ENCODE results near the gene TMEM266.

Gene TMEM266

DNA sequence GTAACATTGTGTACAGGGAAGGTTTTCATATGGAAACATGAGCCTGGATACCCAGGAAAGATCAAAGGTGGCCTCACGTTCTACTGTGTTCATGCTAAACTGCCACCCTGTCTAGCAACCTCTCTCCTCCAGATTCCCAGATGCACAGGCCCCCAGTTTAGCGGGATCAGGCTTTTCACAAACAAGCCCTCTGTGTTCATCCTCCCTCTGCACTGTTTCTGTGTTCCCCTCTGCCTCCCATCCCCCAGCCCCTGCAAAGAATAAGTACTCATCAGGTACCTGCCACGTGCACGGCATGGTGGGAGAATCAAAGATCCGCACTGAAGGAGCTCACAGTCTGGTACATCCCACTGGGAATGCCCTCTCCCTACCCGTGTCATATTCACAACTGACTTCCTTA lies 46.1 kb downstream of the TMEM266 start:
- no peak for TF ChIP-seq EZH2 (optimal IDR thresholded peaks at IDR 0.05; ENCODE audit: low read depth, low read length)
- TF ChIP-seq, protein P1, sequence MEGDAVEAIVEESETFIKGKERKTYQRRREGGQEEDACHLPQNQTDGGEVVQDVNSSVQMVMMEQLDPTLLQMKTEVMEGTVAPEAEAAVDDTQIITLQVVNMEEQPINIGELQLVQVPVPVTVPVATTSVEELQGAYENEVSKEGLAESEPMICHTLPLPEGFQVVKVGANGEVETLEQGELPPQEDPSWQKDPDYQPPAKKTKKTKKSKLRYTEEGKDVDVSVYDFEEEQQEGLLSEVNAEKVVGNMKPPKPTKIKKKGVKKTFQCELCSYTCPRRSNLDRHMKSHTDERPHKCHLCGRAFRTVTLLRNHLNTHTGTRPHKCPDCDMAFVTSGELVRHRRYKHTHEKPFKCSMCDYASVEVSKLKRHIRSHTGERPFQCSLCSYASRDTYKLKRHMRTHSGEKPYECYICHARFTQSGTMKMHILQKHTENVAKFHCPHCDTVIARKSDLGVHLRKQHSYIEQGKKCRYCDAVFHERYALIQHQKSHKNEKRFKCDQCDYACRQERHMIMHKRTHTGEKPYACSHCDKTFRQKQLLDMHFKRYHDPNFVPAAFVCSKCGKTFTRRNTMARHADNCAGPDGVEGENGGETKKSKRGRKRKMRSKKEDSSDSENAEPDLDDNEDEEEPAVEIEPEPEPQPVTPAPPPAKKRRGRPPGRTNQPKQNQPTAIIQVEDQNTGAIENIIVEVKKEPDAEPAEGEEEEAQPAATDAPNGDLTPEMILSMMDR (IDR thresholded peaks at IDR 0.05; ENCODE audit: low read length), result no peak
- no peak for TF ChIP-seq EZH2phosphoT487 (IDR thresholded peaks at IDR 0.05; ENCODE audit: low read length)
- no peaks in the 10 kb centered on the region for H3K4me1 ChIP-seq (ENCODE audit: low read length)
- no peak for DNase-seq
- H3K4me3 ChIP-seq (ENCODE audit: low read length), result no peak overlapping the region
- H2AFZ ChIP-seq (ENCODE audit: low read length), result no peak overlapping the region
- no peaks in the 10 kb centered on the region for H3K36me3 ChIP-seq (replicated peaks; ENCODE audit: insufficient read depth, low read length)
- H3K4me2 ChIP-seq (ENCODE audit: low read depth, low read length), result no peak overlapping the region
- H3K79me2 ChIP-seq (ENCODE audit: low read length), result no peaks in the 10 kb centered on the region
- no peaks in the 10 kb centered on the region for H3K9me2 ChIP-seq (replicated peaks; ENCODE audit: insufficient read depth, low read length)
- H3F3A ChIP-seq (ENCODE audit: insufficient read depth, low read length), result no peaks in the 10 kb centered on the region
- no peak overlapping the region for H3K9ac ChIP-seq (ENCODE audit: low read length)
- H4K20me1 ChIP-seq (ENCODE audit: insufficient read depth, low read length), result no peaks in the 10 kb centered on the region
- no peaks in the 10 kb centered on the region for H3K27me3 ChIP-seq (replicated peaks; ENCODE audit: insufficient read depth, low read length)
- H3K9me3 ChIP-seq (replicated peaks; ENCODE audit: insufficient read depth, low read length), result no peaks in the 10 kb centered on the region
- H3K27ac ChIP-seq (ENCODE audit: low read length), result no peak overlapping the region

DNA sequence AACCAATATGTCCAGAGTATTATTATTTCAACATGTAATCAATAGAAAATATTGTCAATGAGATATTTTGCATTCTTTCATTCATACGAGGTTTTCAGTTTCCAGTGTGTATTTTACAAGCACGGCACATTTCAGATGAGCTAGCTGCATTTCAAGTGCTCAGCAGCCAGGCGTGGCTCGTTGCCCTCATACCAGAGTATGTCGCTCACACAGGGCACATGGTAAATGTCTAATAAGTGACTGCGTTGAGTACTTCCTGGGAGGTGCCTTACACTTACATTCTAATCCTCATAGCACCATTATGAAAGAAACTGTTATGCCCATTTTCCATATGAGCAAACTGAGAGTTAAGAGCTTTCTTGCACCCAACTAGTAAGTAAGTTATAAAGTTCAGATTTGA lies 47.4 kb downstream of the TMEM266 start:
- Histone ChIP-seq H3K9ac (ENCODE audit: low read length) (no peak overlapping the region), H3K9me2 (replicated peaks; ENCODE audit: insufficient read depth, low read length) (no peaks in the 10 kb centered on the region), H3K9me3 (replicated peaks; ENCODE audit: insufficient read depth, low read length) (no peaks in the 10 kb centered on the region)

DNA sequence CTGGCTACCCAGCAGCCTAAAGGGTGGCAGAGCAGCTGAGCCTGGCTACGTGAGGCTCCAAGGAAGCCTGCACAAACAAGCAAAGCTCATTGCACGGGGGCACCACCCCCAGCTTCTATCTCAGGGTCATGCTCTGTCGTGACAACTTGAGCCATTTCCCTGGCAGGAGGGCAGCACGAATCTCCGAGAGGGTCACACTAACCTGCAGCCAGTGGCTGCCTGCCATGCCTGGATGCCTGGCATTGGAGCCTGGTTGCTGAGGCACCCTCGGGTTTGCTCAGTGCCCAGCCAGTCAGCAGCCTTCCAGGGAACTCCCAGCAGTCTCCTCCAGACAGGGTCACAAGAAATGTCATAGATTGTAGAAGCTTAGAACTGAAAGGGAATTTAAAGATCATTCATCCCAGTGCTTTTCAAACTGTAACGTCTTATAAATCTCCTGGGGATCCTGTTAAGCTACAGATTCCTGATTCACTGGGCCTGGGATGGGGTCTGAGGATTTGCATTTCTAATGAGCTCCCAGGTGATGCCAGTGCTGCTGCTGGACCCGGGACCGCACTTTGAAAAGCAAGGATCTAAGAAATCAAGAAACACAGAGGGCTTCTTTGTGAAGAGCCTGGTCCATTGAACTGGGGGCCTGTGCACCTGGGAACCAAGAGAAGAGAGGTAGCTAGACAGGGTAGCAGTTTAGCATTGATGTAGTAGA lies 48.4 kb downstream of the TMEM266 start:
- H3K4me2 ChIP-seq (ENCODE audit: low read depth, low read length), result no peak overlapping the region
- H3K27ac ChIP-seq (ENCODE audit: low read length), result no peak overlapping the region
- H3K36me3 ChIP-seq (replicated peaks; ENCODE audit: insufficient read depth, low read length), result no peaks in the 10 kb centered on the region

More for the DNA sequence above, 47.4 kb downstream of the TMEM266 start:
- Histone ChIP-seq H3K27ac (ENCODE audit: low read length) (no peak overlapping the region), H3K4me1 (ENCODE audit: low read length) (no peaks in the 10 kb centered on the region), H3K79me2 (ENCODE audit: low read length) (no peaks in the 10 kb centered on the region), H3K27me3 (replicated peaks; ENCODE audit: insufficient read depth, low read length) (no peaks in the 10 kb centered on the region), H3F3A (ENCODE audit: insufficient read depth, low read length) (no peaks in the 10 kb centered on the region), H3K36me3 (replicated peaks; ENCODE audit: insufficient read depth, low read length) (no peaks in the 10 kb centered on the region), H3K4me2 (ENCODE audit: low read depth, low read length) (no peak overlapping the region), H4K20me1 (ENCODE audit: insufficient read depth, low read length) (no peaks in the 10 kb centered on the region), H2AFZ (ENCODE audit: low read length) (no peak overlapping the region), H3K4me3 (ENCODE audit: low read length) (no peak overlapping the region)
- no peak for TF ChIP-seq EZH2 (optimal IDR thresholded peaks at IDR 0.05; ENCODE audit: low read depth, low read length)
- TF ChIP-seq EZH2phosphoT487 (IDR thresholded peaks at IDR 0.05; ENCODE audit: low read length), result no peak
- TF ChIP-seq, protein P1 (IDR thresholded peaks at IDR 0.05; ENCODE audit: low read length), result no peak
- no peak for DNase-seq

More for the DNA sequence above, 48.4 kb downstream of the TMEM266 start:
- Histone ChIP-seq H3K9me3 (replicated peaks; ENCODE audit: insufficient read depth, low read length) (no peaks in the 10 kb centered on the region), H2AFZ (ENCODE audit: low read length) (no peak overlapping the region), H3K4me3 (ENCODE audit: low read length) (no peak overlapping the region), H3K27me3 (replicated peaks; ENCODE audit: insufficient read depth, low read length) (no peaks in the 10 kb centered on the region), H3K4me1 (ENCODE audit: low read length) (no peaks in the 10 kb centered on the region), H3K9ac (ENCODE audit: low read length) (no peak overlapping the region), H3F3A (ENCODE audit: insufficient read depth, low read length) (no peaks in the 10 kb centered on the region), H4K20me1 (ENCODE audit: insufficient read depth, low read length) (no peaks in the 10 kb centered on the region), H3K79me2 (ENCODE audit: low read length) (no peaks in the 10 kb centered on the region), H3K9me2 (replicated peaks; ENCODE audit: insufficient read depth, low read length) (no peaks in the 10 kb centered on the region)
- TF ChIP-seq, protein P1 (IDR thresholded peaks at IDR 0.05; ENCODE audit: low read length), result no peak
- TF ChIP-seq EZH2 (optimal IDR thresholded peaks at IDR 0.05; ENCODE audit: low read depth, low read length) (no peak), EZH2phosphoT487 (IDR thresholded peaks at IDR 0.05; ENCODE audit: low read length) (no peak)
- no peak for DNase-seq

All from MM.1S (cell line).